Caco-2 (cell line): ENCODE results near the gene NFASC. TPM values are rescaled to one million over a fixed set of nuclear protein-coding genes. Genes with fewer than 3 reads are reported as not detected.

ENCODE experiments used
- BruUV-seq: library from RNA; stranded (reverse); fragments of 400-500 nt; replicated peaks from 2 replicates; lab custom pipeline; 2021; lab: Mats Ljungman, UMichigan
- CTCF ChIA-PET: fragments of 300-600 bp; sonication (Branson Sonifier 250); formaldehyde crosslinking; loops from one replicate; lab custom pipeline; 2022; ENCODE audit warnings: antibody characterized with exemption; lab: Charles Lee
- POLR2A ChIA-PET: fragments of 300-600 bp; sonication (Branson Sonifier 250); formaldehyde crosslinking; loops from one replicate; lab custom pipeline; 2022; ENCODE audit warnings: antibody characterized with exemption; lab: Charles Lee
- DNase-seq, 2 experiments: peaks; one replicate each; pipeline versions ENCODE4 v3.0.0 to v3.0.0-alpha.2; 2020 to 2022
- H3K27me3 ChIP-seq: replicated peaks from 2 replicates; pipeline ENCODE4 v1.6.0; 2011; ENCODE audit warnings: low read length; ENCODE audit not compliant: control insufficient read depth, insufficient read depth
- H3K36me3 ChIP-seq: 2 replicates; pipeline ENCODE4 v1.5.1; 2011; ENCODE audit warnings: low read length; ENCODE audit not compliant: control insufficient read depth, insufficient read depth
- H3K4me1 ChIP-seq: fragments of 250-450 bp; sonication (Bioruptor Pico); 2 replicates; pipeline ENCODE4 v1.5.1; 2020; ENCODE audit warnings: mild to moderate bottlenecking
- H3K4me3 ChIP-seq: 2 replicates; pipeline ENCODE4 v1.5.1; 2011; ENCODE audit warnings: low read depth, mild to moderate bottlenecking, control low read depth, low read length
- H3K9me3 ChIP-seq: fragments of 250-450 bp; sonication (Bioruptor Pico); 2 replicates; pipeline ENCODE4 v1.5.1; 2020; ENCODE audit warnings: mild to moderate bottlenecking, moderate library complexity
- H3K27ac Mint-ChIP-seq: one replicate; pipeline ENCODE4 v1.8.0; 2022; ENCODE audit warnings: mixed read lengths; ENCODE audit not compliant: unreplicated experiment
- H3K27me3 Mint-ChIP-seq: one replicate; pipeline ENCODE4 v1.8.0; 2022; ENCODE audit warnings: mixed read lengths; ENCODE audit not compliant: insufficient read depth, unreplicated experiment
- H3K36me3 Mint-ChIP-seq: one replicate; pipeline ENCODE4 v1.8.0; 2022; ENCODE audit warnings: mild to moderate bottlenecking, mixed read lengths; ENCODE audit not compliant: insufficient read depth, unreplicated experiment
- H3K4me1 Mint-ChIP-seq: one replicate; pipeline ENCODE4 v1.8.0; 2022; ENCODE audit warnings: low read depth, mixed read lengths; ENCODE audit not compliant: unreplicated experiment
- H3K4me3 Mint-ChIP-seq: one replicate; pipeline ENCODE4 v1.8.0; 2022; ENCODE audit warnings: mild to moderate bottlenecking, moderate library complexity, mixed read lengths; ENCODE audit not compliant: unreplicated experiment
- H3K9me3 Mint-ChIP-seq: one replicate; pipeline ENCODE4 v1.8.0; 2022; ENCODE audit warnings: mixed read lengths; ENCODE audit not compliant: unreplicated experiment
- CTCF ChIP-seq, 2 experiments: fragments of 200-600 bp in 1 of 2; IDR thresholded peaks; 1 replicate in 1 of 2; 2 replicates in 1 of 2; pipeline versions ENCODE4 v1.5.1 to v1.8.0; 2011 to 2022; ENCODE audit warnings: antibody characterized with exemption in 1 of 2, control low read depth in 1 of 2, inconsistent platforms in 1 of 2, low read depth in 1 of 2, low read length in 1 of 2, mild to moderate bottlenecking in 1 of 2, moderate library complexity in 1 of 2; ENCODE audit not compliant: insufficient read depth in 1 of 2, severe bottlenecking in 1 of 2, unreplicated experiment in 1 of 2
- intact Hi-C: fragments of 100-400 bp; cut with micrococcal nuclease; formaldehyde crosslinking; loops from one replicate; pipeline ENCODE4 v1.10.0; 2022; ENCODE audit not compliant: unreplicated experiment
- total RNA-seq: library from RNA; stranded (reverse); gene quantifications from 2 replicates; pipeline ENCODE4 v1.2.3, GENCODE V29; 2022

NFASC gene
- total RNA-seq, 1 experiment from 2014 or later = 1.3 TPM

GRCh38 chr1:205047764-205048231 is 177.1 kb downstream of the NFASC start:
- Mint-ChIP-seq H3K27ac (no peak overlapping the region), H3K27me3 (peaks cover 9% of the 10 kb centered on the region), H3K4me1 (peaks cover 7% of the 10 kb centered on the region), H3K36me3 (no peaks in the 10 kb centered on the region), H3K9me3 (no peaks in the 10 kb centered on the region), H3K4me3 (no peak overlapping the region)
- no peaks in the 10 kb centered on the region for H3K27me3 ChIP-seq
- BruUV-seq = no TSS peak
- DNase-seq = no peak
- H3K4me1 ChIP-seq = no peaks in the 10 kb centered on the region
- ChIA-PET CTCF (no interaction called here), POLR2A (no interaction called here)
- intact Hi-C loops = no loop called here
- H3K36me3 ChIP-seq = no peaks in the 10 kb centered on the region
- no peaks in the 10 kb centered on the region for H3K9me3 ChIP-seq
- H3K4me3 ChIP-seq = no peak overlapping the region
- no peak for TF ChIP-seq CTCF (IDR thresholded peaks at IDR 0.05; ENCODE audit: insufficient read depth in 1 of 2, low read depth in 1 of 2, low read length in 1 of 2, severe bottlenecking in 1 of 2, unreplicated experiment in 1 of 2)

GRCh38 chr1:205048382-205048781 is 177.7 kb downstream of the NFASC start:
- no peak overlapping the region for H3K4me3 Mint-ChIP-seq
- no peaks in the 10 kb centered on the region for H3K36me3 Mint-ChIP-seq
- TF ChIP-seq CTCF (IDR thresholded peaks at IDR 0.05; ENCODE audit: insufficient read depth in 1 of 2, low read depth in 1 of 2, low read length in 1 of 2, severe bottlenecking in 1 of 2, unreplicated experiment in 1 of 2) = no peak
- H3K9me3 Mint-ChIP-seq = no peaks in the 10 kb centered on the region
- ChIA-PET CTCF (interaction anchor here (1.7 kb wide), 1 partner anchor 13 kb away, joined by 9 read pairs; no protein-coding TSS in a partner anchor), POLR2A (no interaction called here)
- peaks cover 7% of the 10 kb centered on the region for H3K4me1 Mint-ChIP-seq
- Histone ChIP-seq H3K27me3 (no peaks in the 10 kb centered on the region), H3K4me3 (no peak overlapping the region), H3K4me1 (no peaks in the 10 kb centered on the region), H3K36me3 (no peaks in the 10 kb centered on the region), H3K9me3 (no peaks in the 10 kb centered on the region)
- peaks cover 9% of the 10 kb centered on the region for H3K27me3 Mint-ChIP-seq
- DNase-seq = no peak
- BruUV-seq = no TSS peak
- intact Hi-C loops = no loop called here
- H3K27ac Mint-ChIP-seq = no peak overlapping the region

DNA sequence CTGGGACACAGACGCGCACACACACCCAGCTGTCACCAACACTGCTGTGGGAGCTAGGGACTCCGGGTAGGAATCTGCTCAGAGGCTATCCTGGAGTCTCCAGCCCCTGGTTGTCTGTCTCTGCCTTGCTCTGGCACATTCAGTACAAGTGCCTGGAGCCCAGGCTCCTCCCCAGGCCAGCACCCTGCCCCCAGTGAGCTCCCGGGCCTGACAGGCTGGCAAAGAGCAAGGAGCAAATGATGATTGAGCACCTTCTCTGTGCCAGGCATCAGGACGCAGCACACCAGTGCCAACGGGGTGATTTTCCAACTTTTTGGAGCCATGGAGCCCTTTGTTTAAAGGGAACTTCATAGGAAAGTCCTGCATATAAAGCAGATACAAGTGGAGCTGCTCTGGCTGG is 178.8 kb downstream of the NFASC start:
- Histone ChIP-seq H3K36me3 (no peaks in the 10 kb centered on the region), H3K4me1 (no peaks in the 10 kb centered on the region), H3K27me3 (no peaks in the 10 kb centered on the region), H3K9me3 (no peaks in the 10 kb centered on the region), H3K4me3 (no peak overlapping the region)
- intact Hi-C loops = no loop called here
- Mint-ChIP-seq H3K27ac (no peak overlapping the region), H3K36me3 (no peaks in the 10 kb centered on the region), H3K27me3 (peaks cover 9% of the 10 kb centered on the region), H3K4me3 (no peak overlapping the region), H3K4me1 (peaks cover 7% of the 10 kb centered on the region), H3K9me3 (no peaks in the 10 kb centered on the region)
- ChIA-PET POLR2A (no interaction called here), CTCF (interaction anchor here (1.7 kb wide), 1 partner anchor 12 kb away, joined by 9 read pairs; no protein-coding TSS in a partner anchor)
- TF ChIP-seq CTCF (IDR thresholded peaks at IDR 0.05; ENCODE audit: insufficient read depth in 1 of 2, low read depth in 1 of 2, low read length in 1 of 2, severe bottlenecking in 1 of 2, unreplicated experiment in 1 of 2) = no peak
- BruUV-seq = no TSS peak
- no peak for DNase-seq
